K562 (cell line): ENCODE data around the gene RNASET2. TPM values are rescaled to one million over a fixed set of nuclear protein-coding genes. Genes with fewer than 3 reads are reported as not detected.

Source experiments
- ATAC-seq: fragments of 200-7000 bp; cut with Tn5 transposase; 3 replicates; pipeline ENCODE4 v1.9.1; 2020; ENCODE audit warnings: moderate library complexity
- BruUV-seq: library from RNA; stranded (reverse); fragments of 400-500 nt; replicated peaks from 2 replicates; lab custom pipeline; 2021; lab: Mats Ljungman, UMichigan
- CTCF ChIA-PET: fragments of 300-600 bp; formaldehyde crosslinking; extraction: SDS; loops from one replicate; lab custom pipeline; 2021; ENCODE audit warnings: low intra/inter-chr PET ratio; lab: Yijun Ruan, JAX
- POLR2A ChIA-PET: fragments of 300-600, 350-650 bp; sonication (Branson Sonifier 250); formaldehyde crosslinking; extraction: SDS; loops from one replicate; lab custom pipeline; 2021; ENCODE audit warnings: antibody characterized with exemption, inconsistent platforms; lab: Yijun Ruan, JAX
- DNase-seq, 4 experiments: peaks; one replicate each; pipeline versions ENCODE4 v3.0.0 to v3.0.0-alpha.2; 2011 to 2018; ENCODE audit warnings: low spot score in 3 of 4, mixed read lengths in 3 of 4; ENCODE audit errors: extremely low read depth in 1 of 4
- FAIRE-seq: peaks from 2 replicates; lab custom pipeline; 2011; peaks lifted over from hg19 to GRCh38; lab: Jason Lieb, UNC
- H2AFZ ChIP-seq: 2 replicates; pipeline ENCODE4 v1.6.0; 2011; ENCODE audit warnings: low read depth, low read length, control low read depth, inconsistent platforms
- H3K27ac ChIP-seq: fragments of 200-600 bp; 3 replicates; pipeline ENCODE4 v1.8.0; 2011; ENCODE audit warnings: low read depth, mild to moderate bottlenecking, control low read depth, inconsistent platforms, low read length, moderate library complexity, mixed read lengths; ENCODE audit errors: extremely low read depth
- H3K27me3 ChIP-seq, 2 experiments: fragments of 300-600 bp in 1 of 2; 2 replicates in 1 of 2; 3 replicates in 1 of 2; pipeline versions ENCODE4 v1.6.0 to v1.8.0; 2011; ENCODE audit warnings: inconsistent platforms in 2 of 2, low read length in 2 of 2, mild to moderate bottlenecking in 1 of 2, mixed read lengths in 1 of 2, moderate library complexity in 1 of 2; ENCODE audit not compliant: control insufficient read depth in 2 of 2, insufficient read depth in 2 of 2
- H3K36me3 ChIP-seq: fragments of 300-600 bp; 3 replicates; pipeline ENCODE4 v1.8.0; 2011; ENCODE audit warnings: mild to moderate bottlenecking, low read length, inconsistent platforms; ENCODE audit not compliant: control insufficient read depth, insufficient read depth
- H3K4me1 ChIP-seq, 2 experiments: fragments of 200-600 bp in 1 of 2; replicated peaks in 1 of 2; 2 replicates in 1 of 2; 3 replicates in 1 of 2; pipeline versions ENCODE4 v1.5.1 to v1.8.0; 2011; ENCODE audit warnings: inconsistent platforms in 2 of 2, low read length in 2 of 2, mild to moderate bottlenecking in 1 of 2, mixed read lengths in 1 of 2, moderate library complexity in 1 of 2; ENCODE audit not compliant: control insufficient read depth in 2 of 2, insufficient read depth in 2 of 2
- H3K4me2 ChIP-seq: 2 replicates; pipeline ENCODE4 v1.6.1; 2011; ENCODE audit warnings: low read length, control low read depth, inconsistent platforms, mixed read lengths; ENCODE audit not compliant: insufficient read depth
- H3K4me3 ChIP-seq: fragments of 200-600 bp; sonication (generic), shearing (Covaris generic); 2 replicates; pipeline ENCODE4 v1.5.1; 2016; ENCODE audit warnings: control low read depth, inconsistent platforms
- H3K79me2 ChIP-seq: fragments of 200-600 bp; 3 replicates; pipeline ENCODE4 v1.8.0; 2011; ENCODE audit warnings: low read length, inconsistent platforms; ENCODE audit not compliant: control insufficient read depth, insufficient read depth
- H3K9ac ChIP-seq, 2 experiments: 2 replicates each; pipeline versions ENCODE4 v1.6.0 to v1.6.1; 2011; ENCODE audit warnings: low read depth in 2 of 2, low read length in 2 of 2, control low read depth in 1 of 2, inconsistent platforms in 1 of 2, mild to moderate bottlenecking in 1 of 2, mixed read lengths in 1 of 2; ENCODE audit not compliant: insufficient read depth in 1 of 2
- H3K9me1 ChIP-seq: one replicate; pipeline ENCODE4 v1.6.0; 2011; ENCODE audit warnings: inconsistent platforms, mild to moderate bottlenecking, low read length, moderate library complexity; ENCODE audit not compliant: control insufficient read depth, insufficient read depth
- H3K9me3 ChIP-seq: replicated peaks from 2 replicates; pipeline ENCODE4 v1.5.1; 2011; ENCODE audit warnings: low read depth, low read length, inconsistent platforms; ENCODE audit not compliant: control insufficient read depth, insufficient read depth
- H4K20me1 ChIP-seq: replicated peaks from 2 replicates; pipeline ENCODE4 v1.6.1; 2011; ENCODE audit warnings: low read length, inconsistent platforms, mixed read lengths; ENCODE audit not compliant: control insufficient read depth, insufficient read depth
- BDP1 ChIP-seq: IDR thresholded peaks from 3 replicates; pipeline ENCODE4 v1.6.1; 2011; ENCODE audit not compliant: insufficient read length, insufficient read depth
- CUX1 ChIP-seq: fragments of 200-800 bp; sonication (Bioruptor generic); IDR thresholded peaks from 2 replicates; pipeline ENCODE4 v1.6.1; 2016; ENCODE audit warnings: missing genetic modification characterization, missing compliant biosample characterization
- DEAF1 ChIP-seq: fragments of 450-650 bp; formaldehyde crosslinking; IDR thresholded peaks from 2 replicates; pipeline ENCODE4 v1.4.0; 2020; ENCODE audit warnings: mild to moderate bottlenecking, moderate library complexity
- GABPA ChIP-seq: fragments of 200-800 bp; sonication (Bioruptor generic); conservative IDR thresholded peaks from 2 replicates; pipeline ENCODE4 v1.6.1; 2016; ENCODE audit warnings: low read depth, missing genetic modification characterization, missing compliant biosample characterization
- HOMEZ ChIP-seq: fragments of 250-450 bp; sonication (Bioruptor Pico); IDR thresholded peaks from 2 replicates; pipeline ENCODE4 v1.4.0; 2020; ENCODE audit warnings: mild to moderate bottlenecking, moderate library complexity
- NCOR1 ChIP-seq: fragments of 450-650 bp; IDR thresholded peaks from 2 replicates; pipeline ENCODE4 v1.6.1; 2016; ENCODE audit warnings: mild to moderate bottlenecking, moderate library complexity
- NR2F6 ChIP-seq: fragments of 450-650 bp; formaldehyde crosslinking; IDR thresholded peaks from 2 replicates; pipeline ENCODE4 v1.4.0; 2020; ENCODE audit warnings: mild to moderate bottlenecking
- PYGO2 ChIP-seq: fragments of 450-650 bp; IDR thresholded peaks from 2 replicates; pipeline ENCODE4 v1.6.1; 2016; ENCODE audit warnings: mild to moderate bottlenecking, missing genetic modification characterization, moderate library complexity, missing compliant biosample characterization
- SFPQ ChIP-seq: fragments of 200-400 bp; formaldehyde crosslinking; IDR thresholded peaks from 2 replicates; pipeline ENCODE4 v1.6.1; 2017; ENCODE audit warnings: mild to moderate bottlenecking, low read depth, low read length, moderate library complexity
- TRIM24 ChIP-seq, 2 experiments: fragments of 450-650 bp; IDR thresholded peaks; 2 replicates each; pipeline ENCODE4 v1.6.1; 2016
- ZNF324 ChIP-seq: fragments of 250-450 bp; sonication (Bioruptor Pico); IDR thresholded peaks from 2 replicates; pipeline ENCODE4 v1.4.0; 2020; ENCODE audit warnings: mild to moderate bottlenecking
- WGBS: fragments of 100-300 bp; shearing (Covaris generic); methylation state at CpG from one replicate; pipeline ENCODE4 v1.1.6; 2016; ENCODE audit warnings: low coverage, mixed read lengths; ENCODE audit not compliant: insufficient coverage; ENCODE audit errors: missing lambda C conversion rate; 5-methylcytosine and 5-hydroxymethylcytosine counted together
- in situ Hi-C: fragments of 300-500 bp; cut with MboI; formaldehyde crosslinking; loops from 4 replicates; pipeline ENCODE4 v1.15.0; 2018; ENCODE audit warnings: inconsistent platforms, mixed read lengths
- intact Hi-C: fragments of 100-400 bp; cut with micrococcal nuclease; formaldehyde crosslinking; loops from 2 replicates; pipeline ENCODE4 v1.14.2; 2022
- polyA plus RNA-seq, 8 experiments: library from polyadenylated mRNA; depleted of rRNA in 4 of 8; stranded (reverse) in 5 of 8; unstranded in 3 of 8; fragments of >200 nt; fragmentation: Nextera tagmentation in 2 of 8; fragmentation: Illumina TruSeq in 1 of 8; extraction: Ambion mirVana in 2 of 8; extraction: Trizol in 1 of 8; gene quantifications; 2 replicates each; pipeline versions ENCODE4 v1.2.1 to v1.2.3, GENCODE V29; 2011 to 2014; ENCODE audit warnings: inconsistent platforms in 1 of 8, missing spikeins in 1 of 8
- total RNA-seq, 7 experiments: library from RNA; depleted of rRNA in 6 of 7; stranded (reverse); fragments of >200 nt in 6 of 7; fragmentation: Illumina TruSeq in 2 of 7; extraction: Trizol in 2 of 7; gene quantifications; 2 replicates each; pipeline versions ENCODE4 v1.2.1 to v1.2.3, GENCODE V29; 2011 to 2021; ENCODE audit warnings: low replicate concordance in 1 of 7

RNASET2 gene
- total and polyA plus RNA-seq, 9 of the 15 experiments (the other 6 are each of a cell fraction or from before 2014, with no cell fraction given): 7.4 to 141 (median 91.3) TPM

- TF ChIP-seq PYGO2 (tag) (no peak), NR2F6 (CRISPR knock-in tag) (no peak), TRIM24 (IDR thresholded peaks at IDR 0.05) (no peak)
Measured at GRCh38 chr6:166933396-166933795, 23.0 kb downstream of the RNASET2 start (continued).

GRCh38 chr6:166932616-166933015 is 23.7 kb downstream of the RNASET2 start:
- WGBS: 82% methylated on average over 7 of the region's 10 CpGs
- H3K9me1 ChIP-seq: peaks cover 4% of the 10 kb centered on the region
- no peak overlapping the region for H3K4me3 ChIP-seq
- ATAC-seq (no peak), FAIRE-seq (no peak), DNase-seq (no peak)
- no peak overlapping the region for H2AFZ ChIP-seq
- intact Hi-C loops: no loop called here
- peaks cover 20% of the 10 kb centered on the region; the same call in 2 of the 3 replicates for H3K36me3 ChIP-seq
- no peaks in the 10 kb centered on the region; a peak in 1 of 5 replicates for H3K27me3 ChIP-seq
- no peaks in the 10 kb centered on the region for H4K20me1 ChIP-seq
- H3K4me1 ChIP-seq: peaks cover 13 to 18% of the 10 kb centered on the region in 2 experiments
- no peaks in the 10 kb centered on the region for H3K9me3 ChIP-seq
- no TSS peak for BruUV-seq
- CTCF ChIA-PET: no interaction called here
- in situ Hi-C loops: no loop called here
- no peak overlapping the region for H3K27ac ChIP-seq
- POLR2A ChIA-PET: interaction anchor here (1.2 to 1.4 kb wide), 2 partner anchors 8 to 11 kb away, joined by 3 to 7 read pairs; no protein-coding TSS in a partner anchor
- H3K9ac ChIP-seq: no peak overlapping the region
- no peaks in the 10 kb centered on the region for H3K79me2 ChIP-seq
- no peak overlapping the region for H3K4me2 ChIP-seq
- TF ChIP-seq ZNF324 (CRISPR knock-in tag) (no peak), BDP1 (no peak), DEAF1 (CRISPR knock-in tag) (no peak), GABPA (tag) (no peak), CUX1 (no peak), SFPQ (no peak), NCOR1 (no peak), HOMEZ (CRISPR knock-in tag) (no peak)
